ENCODE measurements around the gene STMN1. TPM values are rescaled to one million over a fixed set of nuclear protein-coding genes. Genes with fewer than 3 reads are reported as not detected.

The STMN1 gene
- total and polyA plus RNA-seq, 9 of the 15 experiments (the other 6 are each of a cell fraction or from before 2014, with no cell fraction given) = 269 to 2,153 (median 595) TPM

- Histone ChIP-seq H3K9me1 (ENCODE audit: control insufficient read depth, insufficient read depth, low read length) (no peaks in the 10 kb centered on the region), H3K9ac (ENCODE audit: insufficient read depth in 1 of 2, low read depth in 2 of 2, low read length in 2 of 2) (peak overlapping the region in 1 of 2 experiments; percentile 81; a peak in 2 of 4 replicates), H3K27ac (ENCODE audit: extremely low read depth, low read depth, low read length) (no peak overlapping the region), H3K27me3 (ENCODE audit: control insufficient read depth in 2 of 2, insufficient read depth in 2 of 2, low read length in 2 of 2) (no peaks in the 10 kb centered on the region), H3K79me2 (ENCODE audit: control insufficient read depth, insufficient read depth, low read length) (no peaks in the 10 kb centered on the region), H2AFZ (ENCODE audit: low read depth, low read length) (peak overlapping the region; percentile 52), H3K36me3 (ENCODE audit: control insufficient read depth, insufficient read depth, low read length) (no peaks in the 10 kb centered on the region), H4K20me1 (replicated peaks; ENCODE audit: control insufficient read depth, insufficient read depth, low read length) (no peaks in the 10 kb centered on the region), H3K4me2 (ENCODE audit: insufficient read depth, low read length) (peak overlapping the region; percentile 21; the same call in 1 of the 2 replicates), H3K4me1 (replicated peaks in 1 of 2; ENCODE audit: control insufficient read depth in 2 of 2, insufficient read depth in 2 of 2, low read length in 2 of 2) (peaks cover 28 to 29% of the 10 kb centered on the region in 2 experiments), H3K4me3 (no peak overlapping the region), H3K9me3 (replicated peaks; ENCODE audit: control insufficient read depth, insufficient read depth, low read depth, low read length) (no peaks in the 10 kb centered on the region)
- intact Hi-C loops (cut with micrococcal nuclease) (no loop called here), in situ Hi-C loops (cut with MboI) (no loop called here)
- TF ChIP-seq CTBP1 (IDR thresholded peaks at IDR 0.05; ENCODE audit: borderline replicate concordance) (peak; percentile 38; the same call in 1 of the 2 replicates), ZNF584 (CRISPR knock-in tag; IDR thresholded peaks at IDR 0.05; ENCODE audit: low read depth) (no peak), ZNF449 (CRISPR knock-in tag; IDR thresholded peaks at IDR 0.05) (no peak), IRF2 (CRISPR knock-in tag; IDR thresholded peaks at IDR 0.05) (no peak), HMBOX1 (IDR thresholded peaks at IDR 0.05) (no peak), IFI16 (CRISPR knock-in tag; IDR thresholded peaks at IDR 0.05) (no peak), NFIC (IDR thresholded peaks at IDR 0.05) (peak; percentile 63), SMAD2 (IDR thresholded peaks at IDR 0.05; ENCODE audit: low read depth, low read length) (no peak), ZSCAN29 (IDR thresholded peaks at IDR 0.05) (no peak), YY1 (IDR thresholded peaks at IDR 0.05; ENCODE audit: borderline replicate concordance in 1 of 3, control insufficient read depth in 1 of 3, extremely low read depth in 1 of 3, insufficient read depth in 3 of 3, insufficient read length in 1 of 3, insufficient replicate concordance in 2 of 3, low read depth in 1 of 3, low read length in 2 of 3) (peak in 1 of 3 experiments; percentile 31), ZBTB7A (IDR thresholded peaks at IDR 0.05; ENCODE audit: borderline replicate concordance, control insufficient read depth, low read depth, low read length) (peak; percentile 39; the same call in 1 of the 2 replicates), RFX7 (CRISPR knock-in tag; IDR thresholded peaks at IDR 0.05) (no peak), NCOA2 (IDR thresholded peaks at IDR 0.05; ENCODE audit: partially characterized antibody in 2 of 2) (no peak), ZNF780A (CRISPR knock-in tag; IDR thresholded peaks at IDR 0.05) (no peak)
- 19% methylated on average over 13 of the region's 13 CpGs for WGBS (ENCODE audit: insufficient coverage, low coverage, missing lambda C conversion rate)
- DNase-seq (ENCODE audit: extremely low read depth in 1 of 4, low spot score in 3 of 4) (peak in 3 of 4 experiments; percentile 4 to 38 (median 34)), ATAC-seq (peak; percentile 38), FAIRE-seq (peak; percentile 54)
- no TSS peak for BruUV-seq (replicated peaks)
- ChIA-PET POLR2A (interaction anchor here (1.0 to 2.2 kb wide), 4 partner anchors 8 to 30 kb away, joined by 3 to 7 read pairs (median 4); no protein-coding TSS in a partner anchor), CTCF (ENCODE audit: low intra/inter-chr PET ratio) (interaction anchor here (0.6 kb wide), 1 partner anchor 319 kb away, joined by 6 read pairs; no protein-coding TSS in a partner anchor)
Measured at GRCh38 chr1:25926731-25927496, 20.7 kb upstream of the STMN1 start.
